ENCODE data around the gene B4GALT5.
A peak's percentile ranks its signal among the peaks of the same experiment; 100 is the strongest.

Gene B4GALT5

GRCh38 chr20:49694450-49695071 is 19.1 kb downstream of the B4GALT5 start:
- Histone ChIP-seq H3K9me3 (ENCODE audit: insufficient read depth, low read depth, low read length) (no peaks in the 10 kb centered on the region), H3K14ac (ENCODE audit: low read length) (no peak overlapping the region), H3K4me2 (ENCODE audit: low read length) (no peak overlapping the region), H2BK120ac (ENCODE audit: insufficient read depth, low read length, poor library complexity) (no peak overlapping the region), H3K4me1 (ENCODE audit: control insufficient read depth in 1 of 2, insufficient read depth in 2 of 2, low read length in 2 of 2) (peaks cover 3 to 16% of the 10 kb centered on the region in 2 experiments), H2AK5ac (ENCODE audit: low read length) (no peak overlapping the region), H3K23ac (ENCODE audit: low read length) (peak overlapping the region; percentile 43), H2BK5ac (ENCODE audit: low read depth, low read length, poor library complexity) (no peak overlapping the region), H2BK12ac (ENCODE audit: low read length) (no peak overlapping the region), H4K8ac (ENCODE audit: low read depth, low read length) (no peak overlapping the region), H4K12ac (ENCODE audit: low read depth, low read length) (no peak overlapping the region), H3K18ac (ENCODE audit: low read length) (no peak overlapping the region), H4K91ac (ENCODE audit: low read depth, low read length) (no peak overlapping the region), H3K79me2 (ENCODE audit: control insufficient read depth, insufficient read depth, low read length, poor library complexity) (peaks cover 15% of the 10 kb centered on the region), H3K36me3 (ENCODE audit: control insufficient read depth in 1 of 2, insufficient read depth in 2 of 2, low read length in 2 of 2) (no peaks in the 10 kb centered on the region), H3K9ac (ENCODE audit: low read length) (no peak overlapping the region), H3K79me1 (ENCODE audit: low read length) (peaks cover 2% of the 10 kb centered on the region), H2AFZ (ENCODE audit: insufficient read depth, low read length, poor library complexity) (no peak overlapping the region), H3K4ac (ENCODE audit: low read depth, low read length) (peak overlapping the region; percentile 44), H3K27me3 (ENCODE audit: insufficient read depth, low read length) (no peaks in the 10 kb centered on the region), H3K27ac (ENCODE audit: low read depth, low read length) (no peak overlapping the region), H3K4me3 (ENCODE audit: low read depth, low read length) (no peak overlapping the region)
- no CpG with 5 or more reads among the region's 2 CpGs for WGBS (ENCODE audit: extremely low coverage, insufficient coverage, insufficient read length)
- no peak for DNase-seq

GRCh38 chr20:49693435-49694171 is 20.1 kb downstream of the B4GALT5 start:
- H4K8ac ChIP-seq (ENCODE audit: low read depth, low read length) = no peak overlapping the region
- peak; percentile 69 to 90 for DNase-seq
- H3K18ac ChIP-seq (ENCODE audit: low read length) = no peak overlapping the region

GRCh38 chr20:49692941-49693340 is 20.7 kb downstream of the B4GALT5 start:
- no CpG with 5 or more reads among the region's 3 CpGs for WGBS (ENCODE audit: extremely low coverage, insufficient coverage, insufficient read length)

More at GRCh38 chr20:49693435-49694171, 20.1 kb downstream of the B4GALT5 start:
- Histone ChIP-seq H4K12ac (ENCODE audit: low read depth, low read length) (no peak overlapping the region), H2AFZ (ENCODE audit: insufficient read depth, low read length, poor library complexity) (no peak overlapping the region), H3K4me2 (ENCODE audit: low read length) (no peak overlapping the region), H2BK12ac (ENCODE audit: low read length) (no peak overlapping the region), H2BK120ac (ENCODE audit: insufficient read depth, low read length, poor library complexity) (no peak overlapping the region), H3K9ac (ENCODE audit: low read length) (no peak overlapping the region), H3K79me2 (ENCODE audit: control insufficient read depth, insufficient read depth, low read length, poor library complexity) (peaks cover 15% of the 10 kb centered on the region), H2BK5ac (ENCODE audit: low read depth, low read length, poor library complexity) (no peak overlapping the region), H3K23ac (ENCODE audit: low read length) (no peak overlapping the region), H3K4ac (ENCODE audit: low read depth, low read length) (no peak overlapping the region), H3K9me3 (ENCODE audit: insufficient read depth, low read depth, low read length) (no peaks in the 10 kb centered on the region), H3K27me3 (ENCODE audit: insufficient read depth, low read length) (no peaks in the 10 kb centered on the region), H3K79me1 (ENCODE audit: low read length) (peaks cover 2% of the 10 kb centered on the region), H3K36me3 (ENCODE audit: control insufficient read depth in 1 of 2, insufficient read depth in 2 of 2, low read length in 2 of 2) (no peaks in the 10 kb centered on the region), H3K4me1 (ENCODE audit: control insufficient read depth in 1 of 2, insufficient read depth in 2 of 2, low read length in 2 of 2) (peaks cover 3 to 16% of the 10 kb centered on the region in 2 experiments), H3K4me3 (ENCODE audit: low read depth, low read length) (no peak overlapping the region), H3K27ac (ENCODE audit: low read depth, low read length) (peak overlapping the region; percentile 42), H3K14ac (ENCODE audit: low read length) (no peak overlapping the region), H4K91ac (ENCODE audit: low read depth, low read length) (no peak overlapping the region), H2AK5ac (ENCODE audit: low read length) (no peak overlapping the region)
- no CpG with 5 or more reads among the region's 5 CpGs for WGBS (ENCODE audit: extremely low coverage, insufficient coverage, insufficient read length)

DNA sequence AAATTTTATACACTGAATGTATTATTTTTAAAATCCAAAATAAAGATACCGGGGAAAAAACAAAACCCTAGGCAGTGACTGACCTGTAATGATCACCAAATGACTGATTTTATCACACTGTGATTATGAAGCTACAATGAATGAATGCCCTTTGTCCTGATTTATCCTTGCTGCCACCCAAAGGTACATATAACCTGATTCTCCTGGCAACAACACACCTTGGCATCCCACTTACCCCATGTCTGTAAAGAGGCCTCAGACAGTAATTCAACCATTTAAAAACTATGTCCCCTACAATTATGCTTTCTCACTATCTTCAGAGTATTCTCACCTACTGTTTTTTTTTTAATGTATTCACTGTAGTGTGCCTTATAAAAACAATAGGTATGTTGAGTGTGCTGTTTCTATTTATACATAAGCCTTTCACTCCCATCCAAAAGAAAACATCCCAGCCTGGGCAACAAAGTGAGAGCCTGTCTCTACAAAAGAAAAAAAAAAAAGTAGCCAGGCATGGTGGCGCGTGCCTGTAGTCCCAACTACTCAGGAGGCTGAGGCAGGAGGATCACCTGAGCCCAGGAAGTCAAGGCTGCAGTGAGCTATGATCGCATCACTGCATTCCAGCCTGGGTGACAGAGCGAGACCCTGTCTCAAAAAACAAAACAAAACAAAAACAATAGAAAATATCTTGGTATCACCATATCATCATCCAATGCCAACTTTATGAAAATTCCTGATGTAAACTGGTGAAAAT is 21.7 kb downstream of the B4GALT5 start:
- DNase-seq = no peak
- no CpG with 5 or more reads among the region's 5 CpGs for WGBS (ENCODE audit: extremely low coverage, insufficient coverage, insufficient read length)

More at GRCh38 chr20:49692941-49693340, 20.7 kb downstream of the B4GALT5 start:
- Histone ChIP-seq H3K18ac (ENCODE audit: low read length) (no peak overlapping the region), H4K8ac (ENCODE audit: low read depth, low read length) (no peak overlapping the region), H2AFZ (ENCODE audit: insufficient read depth, low read length, poor library complexity) (no peak overlapping the region), H4K12ac (ENCODE audit: low read depth, low read length) (no peak overlapping the region), H3K79me1 (ENCODE audit: low read length) (peaks cover 2% of the 10 kb centered on the region), H2BK12ac (ENCODE audit: low read length) (no peak overlapping the region), H2BK120ac (ENCODE audit: insufficient read depth, low read length, poor library complexity) (no peak overlapping the region), H3K27me3 (ENCODE audit: insufficient read depth, low read length) (no peaks in the 10 kb centered on the region), H4K91ac (ENCODE audit: low read depth, low read length) (no peak overlapping the region), H3K4me3 (ENCODE audit: low read depth, low read length) (no peak overlapping the region), H3K79me2 (ENCODE audit: control insufficient read depth, insufficient read depth, low read length, poor library complexity) (peaks cover 14% of the 10 kb centered on the region), H3K9me3 (ENCODE audit: insufficient read depth, low read depth, low read length) (no peaks in the 10 kb centered on the region), H3K27ac (ENCODE audit: low read depth, low read length) (peak overlapping the region; percentile 29), H3K23ac (ENCODE audit: low read length) (no peak overlapping the region), H3K4me2 (ENCODE audit: low read length) (no peak overlapping the region), H3K9ac (ENCODE audit: low read length) (no peak overlapping the region), H3K4ac (ENCODE audit: low read depth, low read length) (no peak overlapping the region), H2BK5ac (ENCODE audit: low read depth, low read length, poor library complexity) (no peak overlapping the region), H3K4me1 (ENCODE audit: control insufficient read depth in 1 of 2, insufficient read depth in 2 of 2, low read length in 2 of 2) (peaks cover 5 to 15% of the 10 kb centered on the region in 2 experiments), H2AK5ac (ENCODE audit: low read length) (no peak overlapping the region), H3K14ac (ENCODE audit: low read length) (no peak overlapping the region), H3K36me3 (ENCODE audit: control insufficient read depth in 1 of 2, insufficient read depth in 2 of 2, low read length in 2 of 2) (no peaks in the 10 kb centered on the region)
- DNase-seq = peak; percentile 39 to 83

More for the DNA sequence above, 21.7 kb downstream of the B4GALT5 start:
- Histone ChIP-seq H2AK5ac (ENCODE audit: low read length) (no peak overlapping the region), H3K4ac (ENCODE audit: low read depth, low read length) (peak overlapping the region; percentile 81), H2BK12ac (ENCODE audit: low read length) (no peak overlapping the region), H3K4me2 (ENCODE audit: low read length) (no peak overlapping the region), H4K12ac (ENCODE audit: low read depth, low read length) (no peak overlapping the region), H3K27ac (ENCODE audit: low read depth, low read length) (no peak overlapping the region), H3K9ac (ENCODE audit: low read length) (no peak overlapping the region), H3K14ac (ENCODE audit: low read length) (no peak overlapping the region), H3K4me1 (ENCODE audit: control insufficient read depth in 1 of 2, insufficient read depth in 2 of 2, low read length in 2 of 2) (peaks cover 5 to 14% of the 10 kb centered on the region in 2 experiments), H3K36me3 (ENCODE audit: control insufficient read depth in 1 of 2, insufficient read depth in 2 of 2, low read length in 2 of 2) (no peaks in the 10 kb centered on the region), H2BK120ac (ENCODE audit: insufficient read depth, low read length, poor library complexity) (no peak overlapping the region), H3K18ac (ENCODE audit: low read length) (no peak overlapping the region), H3K79me1 (ENCODE audit: low read length) (no peaks in the 10 kb centered on the region), H4K8ac (ENCODE audit: low read depth, low read length) (no peak overlapping the region), H3K79me2 (ENCODE audit: control insufficient read depth, insufficient read depth, low read length, poor library complexity) (peaks cover 10% of the 10 kb centered on the region), H3K23ac (ENCODE audit: low read length) (no peak overlapping the region), H3K4me3 (ENCODE audit: low read depth, low read length) (no peak overlapping the region), H4K91ac (ENCODE audit: low read depth, low read length) (no peak overlapping the region), H2AFZ (ENCODE audit: insufficient read depth, low read length, poor library complexity) (no peak overlapping the region), H3K27me3 (ENCODE audit: insufficient read depth, low read length) (no peaks in the 10 kb centered on the region), H2BK5ac (ENCODE audit: low read depth, low read length, poor library complexity) (no peak overlapping the region), H3K9me3 (ENCODE audit: insufficient read depth, low read depth, low read length) (no peaks in the 10 kb centered on the region)
